Gastroesophageal sphincter (tissue), 4 donors: ENCODE data around the gene SIX5. TPM values are rescaled to one million over a fixed set of nuclear protein-coding genes. Genes with fewer than 3 reads are reported as not detected.

ENCODE experiments used
- ATAC-seq: fragments of 150-250 bp; one replicate; pipeline ENCODE4 v1.9.1; 2016; ENCODE audit warnings: mild to moderate bottlenecking, moderate library complexity
- H3K27ac ChIP-seq, 4 donors: fragments of 200-600 bp; sonication (generic) in 3 of 4; 1 replicate in 3 of 4; 2 replicates in 1 of 4; pipeline ENCODE4 v1.5.1; 2016 to 2019
- H3K27me3 ChIP-seq: fragments of 200-600 bp; sonication (generic); one replicate; pipeline ENCODE4 v1.5.1; 2019
- H3K36me3 ChIP-seq, 2 donors: fragments of 200-600 bp; sonication (generic); one replicate each; pipeline ENCODE4 v1.5.1; 2019; ENCODE audit warnings: control low read depth in 1 of 2
- H3K4me1 ChIP-seq, 3 donors: fragments of 200-600 bp; sonication (generic); 1 replicate in 2 of 3; 2 replicates in 1 of 3; pipeline ENCODE4 v1.5.1; 2016 to 2019; ENCODE audit warnings: control low read depth in 2 of 3
- H3K4me3 ChIP-seq, 2 donors: fragments of 200-600 bp; sonication (generic); one replicate each; pipeline ENCODE4 v1.5.1; 2019; ENCODE audit warnings: mild to moderate bottlenecking in 1 of 2, moderate library complexity in 1 of 2
- H3K9me3 ChIP-seq, 3 donors: fragments of 200-600 bp; sonication (generic); one replicate each; pipeline ENCODE4 v1.5.1; 2017 to 2019; ENCODE audit warnings: control low read depth in 2 of 3
- CTCF ChIP-seq, 4 experiments: fragments of 200-600 bp in 2 of 4; fragments of 450-650 bp in 2 of 4; sonication (generic) in 1 of 4; IDR thresholded peaks; one replicate each; pipeline ENCODE4 v1.5.1; 2017 to 2019; ENCODE audit warnings: antibody characterized with exemption in 4 of 4, mild to moderate bottlenecking in 2 of 4, moderate library complexity in 2 of 4
- EP300 ChIP-seq: sonication (generic); formaldehyde crosslinking; IDR thresholded peaks from one replicate; pipeline ENCODE4 v1.6.1; 2017; ENCODE audit warnings: antibody characterized with exemption, mild to moderate bottlenecking
- POLR2A ChIP-seq, 2 donors: fragments of 450-650 bp; IDR thresholded peaks; one replicate each; pipeline ENCODE4 v1.6.1; 2017; ENCODE audit warnings: antibody characterized with exemption in 2 of 2, mild to moderate bottlenecking in 2 of 2, moderate library complexity in 1 of 2
- POLR2AphosphoS5 ChIP-seq: sonication (generic); formaldehyde crosslinking; IDR thresholded peaks from one replicate; pipeline ENCODE4 v1.6.1; 2017; ENCODE audit warnings: antibody characterized with exemption
- WGBS, 2 donors: methylation state at CpG; one replicate each; pipeline ENCODE4 v1.1.5; 2018; ENCODE audit warnings: low coverage in 1 of 2; 5-methylcytosine and 5-hydroxymethylcytosine counted together
- total RNA-seq, 4 donors: library from RNA; depleted of rRNA; stranded (reverse); fragments of >200 nt; gene quantifications; one replicate each; pipeline ENCODE4 v1.1.0, GENCODE V29; 2016

The SIX5 gene
- total RNA-seq, 4 donors from 2014 or later = 13.2 to 33.1 (median 23.7) TPM

- H3K27ac ChIP-seq = peak overlapping the region in 3 of 4 donors; percentile 32 to 90 (median 67)
- H3K36me3 ChIP-seq = peaks cover 0 to 30% of the 10 kb centered on the region in 2 donors
- TF ChIP-seq CTCF (IDR thresholded peaks at IDR 0.05) = no peak
- TF ChIP-seq POLR2AphosphoS5 = no peak
- no peak for TF ChIP-seq EP300
- TF ChIP-seq POLR2A (IDR thresholded peaks at IDR 0.05) = no peak
- no peak for ATAC-seq
- H3K9me3 ChIP-seq = no peaks in the 10 kb centered on the region
- H3K27me3 ChIP-seq = no peaks in the 10 kb centered on the region
- peak overlapping the region in 1 of 2 donors; percentile 88 for H3K4me3 ChIP-seq
- 33 to 45% methylated on average over 3 of the region's 3 CpGs for WGBS, 2 donors
- peaks cover 3 to 27% (median 17%) of the 10 kb centered on the region in 3 donors for H3K4me1 ChIP-seq
Observed at GRCh38 chr19:45793178-45793564, 24.1 kb upstream of the SIX5 start.

- H3K27ac ChIP-seq = peak within 1 kb of the TSS in 3 of 4 donors; percentile 86 to 95 (median 90)
- peaks cover 0 to 35% of the 10 kb centered on the region in 2 donors for H3K36me3 ChIP-seq
- no peaks in the 10 kb centered on the region for H3K9me3 ChIP-seq
- H3K4me1 ChIP-seq = peaks cover 3 to 27% (median 17%) of the 10 kb centered on the region in 3 donors
- no peaks in the 10 kb centered on the region for H3K27me3 ChIP-seq
- WGBS, 2 donors = 0% methylated on average over 5 of the region's 86 CpGs; no CpG with 5 or more reads in 1 of the 2 donors
- ATAC-seq = peak; percentile 99
- TF ChIP-seq POLR2AphosphoS5 = peak; percentile 49
- peak; percentile 59 to 78 for TF ChIP-seq POLR2A (IDR thresholded peaks at IDR 0.05)
- no peak for TF ChIP-seq CTCF (IDR thresholded peaks at IDR 0.05)
- peak within 1 kb of the TSS; percentile 51 to 88 for H3K4me3 ChIP-seq
Observed at GRCh38 chr19:45792470-45793177, 23.6 kb upstream of the SIX5 start, which contains the start of gene DMWD. Gene DMWD (minus strand): TSS chr19:45792845. CDS start chr19:45792756, 89 bp downstream.

GRCh38 chr19:45791744-45792469 is 22.9 kb upstream of the SIX5 start:
- H3K27me3 ChIP-seq = no peaks in the 10 kb centered on the region
- ATAC-seq = no peak
- peak overlapping the region; percentile 51 to 88 for H3K4me3 ChIP-seq
- H3K36me3 ChIP-seq = peaks cover 0 to 42% of the 10 kb centered on the region in 2 donors
- no peaks in the 10 kb centered on the region for H3K9me3 ChIP-seq
- TF ChIP-seq POLR2AphosphoS5 = no peak
- TF ChIP-seq POLR2A (IDR thresholded peaks at IDR 0.05) = no peak
- TF ChIP-seq EP300 = no peak
- no peak for TF ChIP-seq CTCF (IDR thresholded peaks at IDR 0.05)
- peaks cover 3 to 27% (median 17%) of the 10 kb centered on the region in 3 donors for H3K4me1 ChIP-seq
- peak overlapping the region in 3 of 4 donors; percentile 86 to 95 (median 90) for H3K27ac ChIP-seq
- 9 to 26% methylated on average over 6 to 10 of the region's 31 CpGs for WGBS, 2 donors

GRCh38 chr19:45790942-45791341 is 21.9 kb upstream of the SIX5 start:
- peaks cover 3 to 33% (median 17%) of the 10 kb centered on the region in 3 donors for H3K4me1 ChIP-seq
- H3K36me3 ChIP-seq = peaks cover 0 to 52% of the 10 kb centered on the region in 2 donors
- peak overlapping the region in 1 of 4 donors; percentile 86 for H3K27ac ChIP-seq
- WGBS, 2 donors = 61 to 96% methylated on average over 5 of the region's 8 CpGs
- H3K4me3 ChIP-seq = peak overlapping the region in 1 of 2 donors; percentile 88
- TF ChIP-seq POLR2AphosphoS5 (no peak), POLR2A (IDR thresholded peaks at IDR 0.05) (no peak), EP300 (no peak), CTCF (IDR thresholded peaks at IDR 0.05) (no peak)
- no peaks in the 10 kb centered on the region for H3K9me3 ChIP-seq
- ATAC-seq = no peak
- no peaks in the 10 kb centered on the region for H3K27me3 ChIP-seq
